ENCODE data around the gene PCSK5. TPM values are rescaled to one million over a fixed set of nuclear protein-coding genes. Genes with fewer than 3 reads are reported as not detected.

Gene PCSK5
- total RNA-seq, 1 experiment from 2014 or later, result 7.5 TPM

DNA sequence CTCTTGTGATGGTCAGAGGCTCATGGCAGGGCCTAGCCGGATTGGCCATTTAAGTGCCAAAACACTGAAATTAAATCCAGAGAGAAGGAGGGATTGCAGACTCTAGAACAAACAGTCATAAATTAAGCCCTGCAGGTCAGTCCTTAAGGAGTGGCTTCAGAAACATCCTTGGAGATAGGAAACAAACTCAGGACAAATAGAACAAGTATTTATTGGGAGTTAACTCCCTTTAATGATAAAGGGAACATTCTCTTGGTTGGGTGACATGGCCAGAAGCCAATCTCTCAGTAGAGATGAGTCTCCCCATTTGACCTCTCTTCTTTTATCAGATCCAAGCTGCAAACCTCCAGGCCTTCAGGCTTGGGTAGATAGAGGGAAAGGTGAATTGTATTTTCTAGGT lies 17.4 kb downstream of the PCSK5 start:
- no peaks in the 10 kb centered on the region for H3K27me3 Mint-ChIP-seq (ENCODE audit: low read depth)
- Histone ChIP-seq H3K14ac (ENCODE audit: insufficient read depth, low read length) (no peak overlapping the region), H4K5ac (ENCODE audit: insufficient read length, low read depth, low read length) (no peak overlapping the region), H3K9me3 (ENCODE audit: control insufficient read depth, low read depth, low read length) (no peaks in the 10 kb centered on the region), H3K79me1 (ENCODE audit: insufficient read depth, low read depth, low read length, poor library complexity, severe bottlenecking) (no peaks in the 10 kb centered on the region), H2BK12ac (ENCODE audit: insufficient read length, low read depth, low read length) (no peak overlapping the region), H4K8ac (replicated peaks; ENCODE audit: insufficient read length, low read depth, low read length) (no peak overlapping the region), H2AK5ac (ENCODE audit: insufficient read length, low read length) (no peak overlapping the region), H2BK15ac (ENCODE audit: low read depth, low read length) (no peak overlapping the region), H3K56ac (ENCODE audit: insufficient read length, low read depth, low read length) (no peak overlapping the region), H3K79me2 (ENCODE audit: insufficient read depth, low read length) (peaks cover 10% of the 10 kb centered on the region; the same call in 1 of the 2 replicates), H3T11ph (ENCODE audit: low read length) (no peak overlapping the region), H3K23me2 (ENCODE audit: insufficient read length, low read depth, low read length, poor library complexity, severe bottlenecking) (no peaks in the 10 kb centered on the region), H3K4me2 (ENCODE audit: insufficient read depth, insufficient read length, low read length) (no peak overlapping the region), H3K27me3 (ENCODE audit: insufficient read depth, low read length) (no peaks in the 10 kb centered on the region), H3K27ac (ENCODE audit: insufficient read length, low read depth, low read length) (no peak overlapping the region), H4K91ac (ENCODE audit: insufficient read length, low read depth, low read length) (no peak overlapping the region), H3K4ac (ENCODE audit: low read depth, low read length) (no peak overlapping the region), H2AFZ (ENCODE audit: low read length) (no peak overlapping the region), H2BK20ac (ENCODE audit: low read depth, low read length, poor library complexity, severe bottlenecking) (no peak overlapping the region), H4K20me1 (ENCODE audit: control insufficient read depth, insufficient read depth, insufficient read length) (no peaks in the 10 kb centered on the region), H2BK5ac (ENCODE audit: insufficient read length, low read length) (no peak overlapping the region), H2BK120ac (ENCODE audit: low read depth, low read length, poor library complexity, severe bottlenecking) (no peak overlapping the region), H3K23ac (ENCODE audit: insufficient read length, low read depth, low read length) (no peak overlapping the region), H3K9ac (ENCODE audit: extremely low read depth, insufficient read length, low read length) (no peak overlapping the region), H3K18ac (ENCODE audit: insufficient read length, low read depth, low read length) (no peak overlapping the region), H3K4me1 (ENCODE audit: insufficient read depth, low read length) (peaks cover 6% of the 10 kb centered on the region; the same call in 1 of the 2 replicates)
- H3K4me3 Mint-ChIP-seq, result no peak overlapping the region
- DNase-seq, result no peak
- no CpG with 5 or more reads among the region's 1 CpG for WGBS (ENCODE audit: extremely low coverage, insufficient read length, low lambda C conversion rate)
- no peaks in the 10 kb centered on the region; a peak in 1 of 7 replicates for H3K36me3 Mint-ChIP-seq (ENCODE audit: insufficient read depth in 1 of 3, low read depth in 3 of 3)
- H3K27ac Mint-ChIP-seq, result no peak overlapping the region
- no peaks in the 10 kb centered on the region for H3K9me3 Mint-ChIP-seq
- TF ChIP-seq, protein P1, sequence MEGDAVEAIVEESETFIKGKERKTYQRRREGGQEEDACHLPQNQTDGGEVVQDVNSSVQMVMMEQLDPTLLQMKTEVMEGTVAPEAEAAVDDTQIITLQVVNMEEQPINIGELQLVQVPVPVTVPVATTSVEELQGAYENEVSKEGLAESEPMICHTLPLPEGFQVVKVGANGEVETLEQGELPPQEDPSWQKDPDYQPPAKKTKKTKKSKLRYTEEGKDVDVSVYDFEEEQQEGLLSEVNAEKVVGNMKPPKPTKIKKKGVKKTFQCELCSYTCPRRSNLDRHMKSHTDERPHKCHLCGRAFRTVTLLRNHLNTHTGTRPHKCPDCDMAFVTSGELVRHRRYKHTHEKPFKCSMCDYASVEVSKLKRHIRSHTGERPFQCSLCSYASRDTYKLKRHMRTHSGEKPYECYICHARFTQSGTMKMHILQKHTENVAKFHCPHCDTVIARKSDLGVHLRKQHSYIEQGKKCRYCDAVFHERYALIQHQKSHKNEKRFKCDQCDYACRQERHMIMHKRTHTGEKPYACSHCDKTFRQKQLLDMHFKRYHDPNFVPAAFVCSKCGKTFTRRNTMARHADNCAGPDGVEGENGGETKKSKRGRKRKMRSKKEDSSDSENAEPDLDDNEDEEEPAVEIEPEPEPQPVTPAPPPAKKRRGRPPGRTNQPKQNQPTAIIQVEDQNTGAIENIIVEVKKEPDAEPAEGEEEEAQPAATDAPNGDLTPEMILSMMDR (conservative IDR thresholded peaks at IDR 0.05), result no peak
- peaks cover 13 to 18% of the 10 kb centered on the region in 2 experiments for H3K4me1 Mint-ChIP-seq

Data from H9 (cell line).